Measurements from ENCODE around the gene PAM. TPM values are rescaled to one million over a fixed set of nuclear protein-coding genes. Genes with fewer than 3 reads are reported as not detected.

The PAM gene
- total RNA-seq, 2 experiments from 2014 or later: not detected

GRCh38 chr5:102755686-102756371 lies 724 bp downstream of the PAM start:
- no peaks in the 10 kb centered on the region for H3K36me3 ChIP-seq (ENCODE audit: insufficient read depth, low read length)
- BruUV-seq (replicated peaks): no TSS peak
- DNase-seq (ENCODE audit: low spot score): no peak
- H4K20me1 ChIP-seq (ENCODE audit: insufficient read depth, low read length): no peaks in the 10 kb centered on the region
- no peak overlapping the region for H3K27ac ChIP-seq (ENCODE audit: low read depth, low read length, poor library complexity, severe bottlenecking)
- H3K4me3 ChIP-seq (ENCODE audit: low read depth, low read length, poor library complexity, severe bottlenecking): no peak overlapping the region
- peak overlapping the region; percentile 17; the same call in 1 of the 2 replicates for H3K4me2 ChIP-seq (ENCODE audit: low read length)
- TF ChIP-seq EZH2phosphoT487 (IDR thresholded peaks at IDR 0.05; ENCODE audit: borderline replicate concordance, low read depth, low read length) (no peak), CTCF (conservative IDR thresholded peaks at IDR 0.05; ENCODE audit: low read length) (no peak)
- no peaks in the 10 kb centered on the region for H3K9me3 ChIP-seq (ENCODE audit: low read length)
- no peak overlapping the region for H2AFZ ChIP-seq (ENCODE audit: low read length)
- POLR2A ChIA-PET: interaction anchor here (0.6 kb wide), 1 partner anchor 34 kb away, joined by 3 read pairs; no protein-coding TSS in a partner anchor
- intact Hi-C loops (cut with micrococcal nuclease; ENCODE audit: unreplicated experiment): no loop called here
- H3K4me1 ChIP-seq (ENCODE audit: insufficient read depth, low read length, poor library complexity, severe bottlenecking): no peaks in the 10 kb centered on the region
- CTCF ChIA-PET (ENCODE audit: unreplicated experiment): no interaction called here
- H3K79me2 ChIP-seq (ENCODE audit: insufficient read depth, low read depth, low read length): no peaks in the 10 kb centered on the region
- no peaks in the 10 kb centered on the region for H3K9me2 ChIP-seq (ENCODE audit: insufficient read depth, low read length)

GRCh38 chr5:102758576-102758975 lies 3.5 kb downstream of the PAM start:
- POLR2A ChIA-PET: interaction anchor here (1.0 kb wide), 1 partner anchor 59 kb away, joined by 3 read pairs; no protein-coding TSS in a partner anchor
- TF ChIP-seq EZH2phosphoT487 (IDR thresholded peaks at IDR 0.05; ENCODE audit: borderline replicate concordance, low read depth, low read length) (no peak), CTCF (conservative IDR thresholded peaks at IDR 0.05; ENCODE audit: low read length) (no peak)
- intact Hi-C loops (cut with micrococcal nuclease; ENCODE audit: unreplicated experiment): no loop called here
- H3K4me1 ChIP-seq (ENCODE audit: insufficient read depth, low read length, poor library complexity, severe bottlenecking): no peaks in the 10 kb centered on the region
- H3K27ac ChIP-seq (ENCODE audit: low read depth, low read length, poor library complexity, severe bottlenecking): no peak overlapping the region
- no TSS peak for BruUV-seq (replicated peaks)
- no peak for DNase-seq (ENCODE audit: low spot score)
- H3K4me3 ChIP-seq (ENCODE audit: low read depth, low read length, poor library complexity, severe bottlenecking): no peak overlapping the region
- no peaks in the 10 kb centered on the region for H3K79me2 ChIP-seq (ENCODE audit: insufficient read depth, low read depth, low read length)
- H2AFZ ChIP-seq (ENCODE audit: low read length): no peak overlapping the region
- H3K4me2 ChIP-seq (ENCODE audit: low read length): no peak overlapping the region
- no peaks in the 10 kb centered on the region for H4K20me1 ChIP-seq (ENCODE audit: insufficient read depth, low read length)
- H3K9me2 ChIP-seq (ENCODE audit: insufficient read depth, low read length): no peaks in the 10 kb centered on the region
- CTCF ChIA-PET (ENCODE audit: unreplicated experiment): no interaction called here
- no peaks in the 10 kb centered on the region for H3K9me3 ChIP-seq (ENCODE audit: low read length)
- no peaks in the 10 kb centered on the region for H3K36me3 ChIP-seq (ENCODE audit: insufficient read depth, low read length)

- no peak overlapping the region for H3K27ac ChIP-seq (ENCODE audit: low read depth, low read length, poor library complexity, severe bottlenecking)
- TF ChIP-seq EZH2phosphoT487 (IDR thresholded peaks at IDR 0.05; ENCODE audit: borderline replicate concordance, low read depth, low read length): no peak
- TF ChIP-seq CTCF (conservative IDR thresholded peaks at IDR 0.05; ENCODE audit: low read length): no peak
- no peaks in the 10 kb centered on the region for H3K79me2 ChIP-seq (ENCODE audit: insufficient read depth, low read depth, low read length)
- intact Hi-C loops (cut with micrococcal nuclease; ENCODE audit: unreplicated experiment): no loop called here
- no peaks in the 10 kb centered on the region for H3K9me3 ChIP-seq (ENCODE audit: low read length)
- no peaks in the 10 kb centered on the region for H3K4me1 ChIP-seq (ENCODE audit: insufficient read depth, low read length, poor library complexity, severe bottlenecking)
- H3K36me3 ChIP-seq (ENCODE audit: insufficient read depth, low read length): no peaks in the 10 kb centered on the region
- no peaks in the 10 kb centered on the region for H3K9me2 ChIP-seq (ENCODE audit: insufficient read depth, low read length)
- CTCF ChIA-PET (ENCODE audit: unreplicated experiment): no interaction called here
- H3K4me3 ChIP-seq (ENCODE audit: low read depth, low read length, poor library complexity, severe bottlenecking): no peak overlapping the region
- no peak overlapping the region for H2AFZ ChIP-seq (ENCODE audit: low read length)
- POLR2A ChIA-PET: interaction anchor here (0.6 kb wide), 1 partner anchor 120 kb away, joined by 3 read pairs; no protein-coding TSS in a partner anchor
- BruUV-seq (replicated peaks): no TSS peak
- no peaks in the 10 kb centered on the region for H4K20me1 ChIP-seq (ENCODE audit: insufficient read depth, low read length)
- DNase-seq (ENCODE audit: low spot score): no peak
- H3K4me2 ChIP-seq (ENCODE audit: low read length): no peak overlapping the region
Observed at GRCh38 chr5:102759289-102759688, 4.2 kb downstream of the PAM start.

Data from OCI-LY7 (cell line).